ENCODE data around the gene HCN4.

Gene HCN4

GRCh38 chr15:73394782-73395181 is 26.0 kb upstream of the HCN4 start:
- no peak overlapping the region for H2AFZ ChIP-seq (ENCODE audit: low read length)
- H3K4me1 ChIP-seq (ENCODE audit: insufficient read depth, low read length, poor library complexity, severe bottlenecking): no peaks in the 10 kb centered on the region
- H3K36me3 ChIP-seq (ENCODE audit: insufficient read depth, low read length): no peaks in the 10 kb centered on the region
- no peaks in the 10 kb centered on the region for H3K9me3 ChIP-seq (ENCODE audit: insufficient read depth, low read depth, low read length)
- no peaks in the 10 kb centered on the region for H3K79me2 ChIP-seq (ENCODE audit: insufficient read depth, low read length)
- no peaks in the 10 kb centered on the region for H3K9me2 ChIP-seq (replicated peaks; ENCODE audit: low read depth, low read length)
- no peak overlapping the region for H3K4me2 ChIP-seq (ENCODE audit: low read depth, low read length, poor library complexity, severe bottlenecking)
- H3F3A ChIP-seq (ENCODE audit: low read depth): no peaks in the 10 kb centered on the region
- no peak overlapping the region for H3K9ac ChIP-seq (ENCODE audit: low read depth, low read length, poor library complexity, severe bottlenecking)
- no peaks in the 10 kb centered on the region for H3K27me3 ChIP-seq (ENCODE audit: insufficient read depth, low read length, poor library complexity, severe bottlenecking)
- no peaks in the 10 kb centered on the region for H4K20me1 ChIP-seq (ENCODE audit: insufficient read depth, low read length, poor library complexity, severe bottlenecking)
- H3K4me3 ChIP-seq (ENCODE audit: low read length, poor library complexity, severe bottlenecking): no peak overlapping the region
- TF ChIP-seq CTCF (conservative IDR thresholded peaks at IDR 0.05; ENCODE audit: low read length): no peak
- no peak for TF ChIP-seq EZH2phosphoT487 (IDR thresholded peaks at IDR 0.05; ENCODE audit: borderline replicate concordance)

DNA sequence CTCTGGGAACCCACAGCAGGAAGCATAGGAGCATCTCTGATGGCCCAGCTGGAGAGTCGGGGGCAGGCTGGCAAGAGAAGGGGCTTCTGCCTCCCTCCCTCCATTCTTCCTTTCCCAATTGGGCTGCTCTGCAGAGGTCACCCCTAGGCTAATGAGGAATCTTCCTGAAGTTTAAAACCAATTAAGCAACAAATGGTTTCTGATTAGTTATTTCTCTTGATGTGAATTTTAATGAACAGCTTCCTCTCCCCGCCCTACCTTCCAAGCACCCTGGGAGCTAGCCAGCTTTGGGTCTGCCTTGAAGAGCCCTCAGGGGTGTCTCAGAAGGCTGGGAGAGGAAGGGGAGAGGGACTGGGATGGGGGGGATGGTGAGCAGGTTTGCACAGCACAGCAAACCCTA is 24.6 kb upstream of the HCN4 start:
- Histone ChIP-seq H3K4me2 (ENCODE audit: low read depth, low read length, poor library complexity, severe bottlenecking) (no peak overlapping the region), H4K20me1 (ENCODE audit: insufficient read depth, low read length, poor library complexity, severe bottlenecking) (no peaks in the 10 kb centered on the region), H3K4me3 (ENCODE audit: low read length, poor library complexity, severe bottlenecking) (no peak overlapping the region), H3K4me1 (ENCODE audit: insufficient read depth, low read length, poor library complexity, severe bottlenecking) (no peaks in the 10 kb centered on the region), H3F3A (ENCODE audit: low read depth) (no peaks in the 10 kb centered on the region), H3K36me3 (ENCODE audit: insufficient read depth, low read length) (no peaks in the 10 kb centered on the region), H2AFZ (ENCODE audit: low read length) (no peak overlapping the region), H3K79me2 (ENCODE audit: insufficient read depth, low read length) (no peaks in the 10 kb centered on the region), H3K9ac (ENCODE audit: low read depth, low read length, poor library complexity, severe bottlenecking) (no peak overlapping the region), H3K9me2 (replicated peaks; ENCODE audit: low read depth, low read length) (no peaks in the 10 kb centered on the region), H3K27me3 (ENCODE audit: insufficient read depth, low read length, poor library complexity, severe bottlenecking) (no peaks in the 10 kb centered on the region), H3K9me3 (ENCODE audit: insufficient read depth, low read depth, low read length) (no peaks in the 10 kb centered on the region)
- TF ChIP-seq CTCF (conservative IDR thresholded peaks at IDR 0.05; ENCODE audit: low read length) (no peak), EZH2phosphoT487 (IDR thresholded peaks at IDR 0.05; ENCODE audit: borderline replicate concordance) (no peak)

- H3K9ac ChIP-seq (ENCODE audit: low read depth, low read length, poor library complexity, severe bottlenecking): no peak overlapping the region
- H3K4me3 ChIP-seq (ENCODE audit: low read length, poor library complexity, severe bottlenecking): no peak overlapping the region
- no peak overlapping the region for H3K4me2 ChIP-seq (ENCODE audit: low read depth, low read length, poor library complexity, severe bottlenecking)
- no peak for TF ChIP-seq EZH2phosphoT487 (IDR thresholded peaks at IDR 0.05; ENCODE audit: borderline replicate concordance)
- TF ChIP-seq CTCF (conservative IDR thresholded peaks at IDR 0.05; ENCODE audit: low read length): no peak
- no peak overlapping the region for H2AFZ ChIP-seq (ENCODE audit: low read length)
- H3F3A ChIP-seq (ENCODE audit: low read depth): no peaks in the 10 kb centered on the region
- H3K79me2 ChIP-seq (ENCODE audit: insufficient read depth, low read length): no peaks in the 10 kb centered on the region
- H3K36me3 ChIP-seq (ENCODE audit: insufficient read depth, low read length): no peaks in the 10 kb centered on the region
- no peaks in the 10 kb centered on the region for H3K9me3 ChIP-seq (ENCODE audit: insufficient read depth, low read depth, low read length)
- H3K27me3 ChIP-seq (ENCODE audit: insufficient read depth, low read length, poor library complexity, severe bottlenecking): no peaks in the 10 kb centered on the region
- no peaks in the 10 kb centered on the region for H3K9me2 ChIP-seq (replicated peaks; ENCODE audit: low read depth, low read length)
- H4K20me1 ChIP-seq (ENCODE audit: insufficient read depth, low read length, poor library complexity, severe bottlenecking): no peaks in the 10 kb centered on the region
- no peaks in the 10 kb centered on the region for H3K4me1 ChIP-seq (ENCODE audit: insufficient read depth, low read length, poor library complexity, severe bottlenecking)
Measured at GRCh38 chr15:73392025-73392424, 23.3 kb upstream of the HCN4 start.

Data from Loucy (cell line).